GM23338 (cell line): Measurements from ENCODE around the gene TRAF3IP1. TPM values are rescaled to one million over a fixed set of nuclear protein-coding genes. Genes with fewer than 3 reads are reported as not detected.

Experiments
- ATAC-seq: fragments of 200-7000 bp; cut with Tn5 transposase; 3 replicates; pipeline ENCODE4 v1.9.1; 2020
- DNase-seq: peaks from one replicate; pipeline ENCODE4 v3.0.0-alpha.2; 2015; ENCODE audit warnings: low spot score
- H2AFZ ChIP-seq: fragments of 200-600 bp; sonication (generic); 2 replicates; pipeline ENCODE4 v1.8.0; 2016; ENCODE audit warnings: antibody characterized with exemption, mild to moderate bottlenecking, moderate library complexity
- H3F3A ChIP-seq: fragments of 200-600 bp; sonication (generic); replicated peaks from 2 replicates; pipeline ENCODE4 v1.8.0; 2017; ENCODE audit warnings: antibody characterized with exemption, mixed run types, low read depth
- H3K27ac ChIP-seq: fragments of 200-600 bp; sonication (generic); 2 replicates; pipeline ENCODE4 v1.6.1; 2016; ENCODE audit warnings: low read depth
- H3K27me3 ChIP-seq: fragments of 200-600 bp; sonication (generic); 2 replicates; pipeline ENCODE4 v1.8.0; 2016; ENCODE audit warnings: mild to moderate bottlenecking, mixed run types, moderate library complexity; ENCODE audit not compliant: insufficient read depth
- H3K36me3 ChIP-seq: fragments of 200-600 bp; sonication (generic); 2 replicates; pipeline ENCODE4 v1.8.0; 2016; ENCODE audit warnings: mild to moderate bottlenecking; ENCODE audit not compliant: insufficient read depth
- H3K4me1 ChIP-seq: fragments of 200-600 bp; sonication (generic); 2 replicates; pipeline ENCODE4 v1.8.0; 2016; ENCODE audit warnings: mild to moderate bottlenecking, moderate library complexity; ENCODE audit not compliant: insufficient read depth
- H3K4me2 ChIP-seq: fragments of 200-600 bp; sonication (generic); 2 replicates; pipeline ENCODE4 v1.7.1; 2017; ENCODE audit warnings: mixed run types
- H3K4me3 ChIP-seq: fragments of 200-600 bp; sonication (generic); 2 replicates; pipeline ENCODE4 v1.6.1; 2016; ENCODE audit warnings: mixed run types
- H3K79me2 ChIP-seq: fragments of 200-600 bp; sonication (generic); replicated peaks from 2 replicates; pipeline ENCODE4 v1.8.0; 2017; ENCODE audit warnings: mild to moderate bottlenecking; ENCODE audit not compliant: insufficient read depth
- H3K9me2 ChIP-seq: fragments of 200-600 bp; sonication (generic); 2 replicates; pipeline ENCODE4 v1.8.0; 2017; ENCODE audit not compliant: insufficient read depth
- H4K20me1 ChIP-seq: fragments of 200-600 bp; sonication (generic); replicated peaks from 2 replicates; pipeline ENCODE4 v1.8.0; 2017; ENCODE audit warnings: mild to moderate bottlenecking; ENCODE audit not compliant: insufficient read depth
- H3K27ac Mint-ChIP-seq: 2 replicates; pipeline ENCODE4 v1.8.0; 2020; ENCODE audit warnings: inconsistent platforms, mild to moderate bottlenecking, moderate library complexity, mixed read lengths
- H3K27me3 Mint-ChIP-seq: 3 replicates; pipeline ENCODE4 v1.8.0; 2022; ENCODE audit warnings: low read depth, mild to moderate bottlenecking, moderate library complexity, mixed read lengths, inconsistent platforms; ENCODE audit not compliant: insufficient read depth, poor library complexity
- H3K36me3 Mint-ChIP-seq: 3 replicates; pipeline ENCODE4 v1.8.0; 2021; ENCODE audit warnings: low read depth, mild to moderate bottlenecking, inconsistent platforms, moderate library complexity, mixed read lengths
- H3K4me1 Mint-ChIP-seq: 3 replicates; pipeline ENCODE4 v1.8.0; 2020; ENCODE audit warnings: mild to moderate bottlenecking, inconsistent platforms, mixed read lengths
- H3K4me3 Mint-ChIP-seq: 3 replicates; pipeline ENCODE4 v1.8.0; 2021; ENCODE audit warnings: moderate library complexity, mild to moderate bottlenecking, inconsistent platforms, mixed read lengths
- H3K9me3 Mint-ChIP-seq: 3 replicates; pipeline ENCODE4 v1.8.0; 2020; ENCODE audit warnings: moderate library complexity, mild to moderate bottlenecking, inconsistent platforms, mixed read lengths
- CREB1 ChIP-seq: fragments of 250-450 bp; sonication (Bioruptor Pico); IDR thresholded peaks from 2 replicates; pipeline ENCODE4 v1.5.0; 2020; ENCODE audit warnings: low read depth, mild to moderate bottlenecking, moderate library complexity
- EZH2 ChIP-seq: fragments of 200-600 bp; sonication (generic); IDR thresholded peaks from one replicate; pipeline ENCODE4 v1.8.0; 2017; ENCODE audit warnings: antibody characterized with exemption, mild to moderate bottlenecking, low read depth; ENCODE audit not compliant: unreplicated experiment
- EZH2phosphoT487 ChIP-seq: fragments of 200-600 bp; sonication (generic); IDR thresholded peaks from one replicate; pipeline ENCODE4 v1.8.1; 2018; ENCODE audit warnings: antibody characterized with exemption; ENCODE audit not compliant: unreplicated experiment
- JUNB ChIP-seq: IDR thresholded peaks from one replicate; pipeline ENCODE4 v1.6.1; 2016; ENCODE audit warnings: antibody characterized with exemption; ENCODE audit not compliant: unreplicated experiment
- NANOG ChIP-seq: IDR thresholded peaks from 2 replicates; pipeline ENCODE4 v1.6.1; 2016; ENCODE audit warnings: antibody characterized with exemption, borderline replicate concordance
- POLR2AphosphoS5 ChIP-seq: IDR thresholded peaks from 2 replicates; pipeline ENCODE4 v1.6.1; 2016; ENCODE audit warnings: antibody characterized with exemption, low read depth
- STAT1 ChIP-seq: IDR thresholded peaks from one replicate; pipeline ENCODE4 v1.6.1; 2016; ENCODE audit warnings: antibody characterized with exemption; ENCODE audit not compliant: unreplicated experiment
- ZNF114 ChIP-seq: fragments of 250-450 bp; sonication (Bioruptor Pico); IDR thresholded peaks from 2 replicates; pipeline ENCODE4 v1.5.0; 2020; ENCODE audit warnings: mild to moderate bottlenecking, moderate library complexity
- ZNF331 ChIP-seq: fragments of 250-450 bp; sonication (Bioruptor Pico); IDR thresholded peaks from 2 replicates; pipeline ENCODE4 v1.5.0; 2020; ENCODE audit warnings: low read depth, mild to moderate bottlenecking, moderate library complexity
- polyA plus RNA-seq: library from polyadenylated mRNA; unstranded; fragments of >200 nt; fragmentation: Nextera tagmentation; extraction: Ambion mirVana; gene quantifications from 2 replicates; pipeline ENCODE4 v1.2.1, GENCODE V29; 2016
- total RNA-seq: library from RNA; depleted of rRNA; stranded (reverse); fragments of >200 nt; shearing (Covaris generic); gene quantifications from 2 replicates; pipeline ENCODE4 v1.2.3, GENCODE V29; 2014
- TF ChIP-seq, protein P1 (sequence below): IDR thresholded peaks from one replicate; pipeline ENCODE4 v1.6.1; 2018; ENCODE audit warnings: antibody characterized with exemption; ENCODE audit not compliant: unreplicated experiment
- TF ChIP-seq, protein P2 (sequence below): IDR thresholded peaks from 2 replicates; pipeline ENCODE4 v1.6.1; 2016; ENCODE audit warnings: antibody characterized with exemption
- TF ChIP-seq, protein P3 (sequence below): fragments of 250-450 bp; sonication (Bioruptor Pico); IDR thresholded peaks from 2 replicates; pipeline ENCODE4 v1.5.0; 2020; ENCODE audit warnings: mild to moderate bottlenecking, moderate library complexity
- TF ChIP-seq, protein P4 (sequence below), 2 experiments: fragments of 200-600 bp in 1 of 2; sonication (generic) in 1 of 2; conservative IDR thresholded peaks; 2 replicates each; pipeline versions ENCODE4 v1.5.1 to v1.6.1; 2016 to 2017; ENCODE audit warnings: antibody characterized with exemption in 2 of 2, low read depth in 2 of 2, mild to moderate bottlenecking in 2 of 2, moderate library complexity in 1 of 2

TRAF3IP1 gene
- total and polyA plus RNA-seq, 2 experiments from 2014 or later: 12.5 to 20.7 TPM

DNA sequence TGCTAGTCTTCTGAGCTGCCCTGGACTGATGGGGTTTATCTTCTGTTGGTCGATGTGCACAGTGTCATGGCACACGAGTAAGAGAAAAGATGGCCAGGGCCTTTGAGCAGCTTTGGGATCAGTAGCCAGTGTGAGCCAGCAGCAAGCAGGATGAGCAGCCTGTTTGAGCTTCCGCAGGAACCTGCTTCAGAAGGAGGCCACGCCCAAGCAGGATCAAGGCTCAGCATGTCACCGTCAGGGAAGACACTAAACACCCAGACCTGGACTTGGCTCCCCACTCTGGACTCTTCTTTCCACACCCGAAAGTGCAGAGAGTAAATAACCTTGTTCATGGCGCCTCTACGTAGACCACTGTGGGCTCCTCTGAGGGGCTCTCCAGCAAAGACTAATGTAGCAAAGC, 81.2 kb downstream of the TRAF3IP1 start:
- no peak overlapping the region for H3K4me2 ChIP-seq
- no peak overlapping the region for H3K27ac Mint-ChIP-seq
- H3K4me1 ChIP-seq: no peaks in the 10 kb centered on the region
- H4K20me1 ChIP-seq: no peaks in the 10 kb centered on the region
- TF ChIP-seq, protein P1, sequence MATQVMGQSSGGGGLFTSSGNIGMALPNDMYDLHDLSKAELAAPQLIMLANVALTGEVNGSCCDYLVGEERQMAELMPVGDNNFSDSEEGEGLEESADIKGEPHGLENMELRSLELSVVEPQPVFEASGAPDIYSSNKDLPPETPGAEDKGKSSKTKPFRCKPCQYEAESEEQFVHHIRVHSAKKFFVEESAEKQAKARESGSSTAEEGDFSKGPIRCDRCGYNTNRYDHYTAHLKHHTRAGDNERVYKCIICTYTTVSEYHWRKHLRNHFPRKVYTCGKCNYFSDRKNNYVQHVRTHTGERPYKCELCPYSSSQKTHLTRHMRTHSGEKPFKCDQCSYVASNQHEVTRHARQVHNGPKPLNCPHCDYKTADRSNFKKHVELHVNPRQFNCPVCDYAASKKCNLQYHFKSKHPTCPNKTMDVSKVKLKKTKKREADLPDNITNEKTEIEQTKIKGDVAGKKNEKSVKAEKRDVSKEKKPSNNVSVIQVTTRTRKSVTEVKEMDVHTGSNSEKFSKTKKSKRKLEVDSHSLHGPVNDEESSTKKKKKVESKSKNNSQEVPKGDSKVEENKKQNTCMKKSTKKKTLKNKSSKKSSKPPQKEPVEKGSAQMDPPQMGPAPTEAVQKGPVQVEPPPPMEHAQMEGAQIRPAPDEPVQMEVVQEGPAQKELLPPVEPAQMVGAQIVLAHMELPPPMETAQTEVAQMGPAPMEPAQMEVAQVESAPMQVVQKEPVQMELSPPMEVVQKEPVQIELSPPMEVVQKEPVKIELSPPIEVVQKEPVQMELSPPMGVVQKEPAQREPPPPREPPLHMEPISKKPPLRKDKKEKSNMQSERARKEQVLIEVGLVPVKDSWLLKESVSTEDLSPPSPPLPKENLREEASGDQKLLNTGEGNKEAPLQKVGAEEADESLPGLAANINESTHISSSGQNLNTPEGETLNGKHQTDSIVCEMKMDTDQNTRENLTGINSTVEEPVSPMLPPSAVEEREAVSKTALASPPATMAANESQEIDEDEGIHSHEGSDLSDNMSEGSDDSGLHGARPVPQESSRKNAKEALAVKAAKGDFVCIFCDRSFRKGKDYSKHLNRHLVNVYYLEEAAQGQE: no peak
- TF ChIP-seq JUNB (no peak), NANOG (no peak), CREB1 (CRISPR knock-in tag) (no peak), EZH2 (no peak), STAT1 (no peak), POLR2AphosphoS5 (no peak), EZH2phosphoT487 (no peak), ZNF331 (CRISPR knock-in tag) (no peak), ZNF114 (CRISPR knock-in tag) (no peak)
- TF ChIP-seq, protein P2, sequence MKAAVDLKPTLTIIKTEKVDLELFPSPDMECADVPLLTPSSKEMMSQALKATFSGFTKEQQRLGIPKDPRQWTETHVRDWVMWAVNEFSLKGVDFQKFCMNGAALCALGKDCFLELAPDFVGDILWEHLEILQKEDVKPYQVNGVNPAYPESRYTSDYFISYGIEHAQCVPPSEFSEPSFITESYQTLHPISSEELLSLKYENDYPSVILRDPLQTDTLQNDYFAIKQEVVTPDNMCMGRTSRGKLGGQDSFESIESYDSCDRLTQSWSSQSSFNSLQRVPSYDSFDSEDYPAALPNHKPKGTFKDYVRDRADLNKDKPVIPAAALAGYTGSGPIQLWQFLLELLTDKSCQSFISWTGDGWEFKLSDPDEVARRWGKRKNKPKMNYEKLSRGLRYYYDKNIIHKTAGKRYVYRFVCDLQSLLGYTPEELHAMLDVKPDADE: no peak
- TF ChIP-seq, protein P3, sequence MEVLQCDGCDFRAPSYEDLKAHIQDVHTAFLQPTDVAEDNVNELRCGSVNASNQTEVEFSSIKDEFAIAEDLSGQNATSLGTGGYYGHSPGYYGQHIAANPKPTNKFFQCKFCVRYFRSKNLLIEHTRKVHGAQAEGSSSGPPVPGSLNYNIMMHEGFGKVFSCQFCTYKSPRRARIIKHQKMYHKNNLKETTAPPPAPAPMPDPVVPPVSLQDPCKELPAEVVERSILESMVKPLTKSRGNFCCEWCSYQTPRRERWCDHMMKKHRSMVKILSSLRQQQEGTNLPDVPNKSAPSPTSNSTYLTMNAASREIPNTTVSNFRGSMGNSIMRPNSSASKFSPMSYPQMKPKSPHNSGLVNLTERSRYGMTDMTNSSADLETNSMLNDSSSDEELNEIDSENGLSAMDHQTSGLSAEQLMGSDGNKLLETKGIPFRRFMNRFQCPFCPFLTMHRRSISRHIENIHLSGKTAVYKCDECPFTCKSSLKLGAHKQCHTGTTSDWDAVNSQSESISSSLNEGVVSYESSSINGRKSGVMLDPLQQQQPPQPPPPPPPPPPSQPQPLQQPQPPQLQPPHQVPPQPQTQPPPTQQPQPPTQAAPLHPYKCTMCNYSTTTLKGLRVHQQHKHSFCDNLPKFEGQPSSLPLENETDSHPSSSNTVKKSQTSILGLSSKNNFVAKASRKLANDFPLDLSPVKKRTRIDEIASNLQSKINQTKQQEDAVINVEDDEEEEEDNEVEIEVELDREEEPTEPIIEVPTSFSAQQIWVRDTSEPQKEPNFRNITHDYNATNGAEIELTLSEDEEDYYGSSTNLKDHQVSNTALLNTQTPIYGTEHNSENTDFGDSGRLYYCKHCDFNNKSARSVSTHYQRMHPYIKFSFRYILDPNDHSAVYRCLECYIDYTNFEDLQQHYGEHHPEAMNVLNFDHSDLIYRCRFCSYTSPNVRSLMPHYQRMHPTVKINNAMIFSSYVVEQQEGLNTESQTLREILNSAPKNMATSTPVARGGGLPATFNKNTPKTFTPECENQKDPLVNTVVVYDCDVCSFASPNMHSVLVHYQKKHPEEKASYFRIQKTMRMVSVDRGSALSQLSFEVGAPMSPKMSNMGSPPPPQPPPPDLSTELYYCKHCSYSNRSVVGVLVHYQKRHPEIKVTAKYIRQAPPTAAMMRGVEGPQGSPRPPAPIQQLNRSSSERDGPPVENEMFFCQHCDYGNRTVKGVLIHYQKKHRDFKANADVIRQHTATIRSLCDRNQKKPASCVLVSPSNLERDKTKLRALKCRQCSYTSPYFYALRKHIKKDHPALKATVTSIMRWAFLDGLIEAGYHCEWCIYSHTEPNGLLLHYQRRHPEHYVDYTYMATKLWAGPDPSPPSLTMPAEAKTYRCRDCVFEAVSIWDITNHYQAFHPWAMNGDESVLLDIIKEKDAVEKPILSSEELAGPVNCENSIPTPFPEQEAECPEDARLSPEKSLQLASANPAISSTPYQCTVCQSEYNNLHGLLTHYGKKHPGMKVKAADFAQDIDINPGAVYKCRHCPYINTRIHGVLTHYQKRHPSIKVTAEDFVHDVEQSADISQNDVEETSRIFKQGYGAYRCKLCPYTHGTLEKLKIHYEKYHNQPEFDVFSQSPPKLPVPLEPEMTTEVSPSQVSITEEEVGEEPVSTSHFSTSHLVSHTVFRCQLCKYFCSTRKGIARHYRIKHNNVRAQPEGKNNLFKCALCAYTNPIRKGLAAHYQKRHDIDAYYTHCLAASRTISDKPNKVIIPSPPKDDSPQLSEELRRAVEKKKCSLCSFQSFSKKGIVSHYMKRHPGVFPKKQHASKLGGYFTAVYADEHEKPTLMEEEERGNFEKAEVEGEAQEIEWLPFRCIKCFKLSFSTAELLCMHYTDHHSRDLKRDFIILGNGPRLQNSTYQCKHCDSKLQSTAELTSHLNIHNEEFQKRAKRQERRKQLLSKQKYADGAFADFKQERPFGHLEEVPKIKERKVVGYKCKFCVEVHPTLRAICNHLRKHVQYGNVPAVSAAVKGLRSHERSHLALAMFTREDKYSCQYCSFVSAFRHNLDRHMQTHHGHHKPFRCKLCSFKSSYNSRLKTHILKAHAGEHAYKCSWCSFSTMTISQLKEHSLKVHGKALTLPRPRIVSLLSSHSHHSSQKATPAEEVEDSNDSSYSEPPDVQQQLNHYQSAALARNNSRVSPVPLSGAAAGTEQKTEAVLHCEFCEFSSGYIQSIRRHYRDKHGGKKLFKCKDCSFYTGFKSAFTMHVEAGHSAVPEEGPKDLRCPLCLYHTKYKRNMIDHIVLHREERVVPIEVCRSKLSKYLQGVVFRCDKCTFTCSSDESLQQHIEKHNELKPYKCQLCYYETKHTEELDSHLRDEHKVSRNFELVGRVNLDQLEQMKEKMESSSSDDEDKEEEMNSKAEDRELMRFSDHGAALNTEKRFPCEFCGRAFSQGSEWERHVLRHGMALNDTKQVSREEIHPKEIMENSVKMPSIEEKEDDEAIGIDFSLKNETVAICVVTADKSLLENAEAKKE (CRISPR knock-in tag): no peak
- TF ChIP-seq, protein P4, sequence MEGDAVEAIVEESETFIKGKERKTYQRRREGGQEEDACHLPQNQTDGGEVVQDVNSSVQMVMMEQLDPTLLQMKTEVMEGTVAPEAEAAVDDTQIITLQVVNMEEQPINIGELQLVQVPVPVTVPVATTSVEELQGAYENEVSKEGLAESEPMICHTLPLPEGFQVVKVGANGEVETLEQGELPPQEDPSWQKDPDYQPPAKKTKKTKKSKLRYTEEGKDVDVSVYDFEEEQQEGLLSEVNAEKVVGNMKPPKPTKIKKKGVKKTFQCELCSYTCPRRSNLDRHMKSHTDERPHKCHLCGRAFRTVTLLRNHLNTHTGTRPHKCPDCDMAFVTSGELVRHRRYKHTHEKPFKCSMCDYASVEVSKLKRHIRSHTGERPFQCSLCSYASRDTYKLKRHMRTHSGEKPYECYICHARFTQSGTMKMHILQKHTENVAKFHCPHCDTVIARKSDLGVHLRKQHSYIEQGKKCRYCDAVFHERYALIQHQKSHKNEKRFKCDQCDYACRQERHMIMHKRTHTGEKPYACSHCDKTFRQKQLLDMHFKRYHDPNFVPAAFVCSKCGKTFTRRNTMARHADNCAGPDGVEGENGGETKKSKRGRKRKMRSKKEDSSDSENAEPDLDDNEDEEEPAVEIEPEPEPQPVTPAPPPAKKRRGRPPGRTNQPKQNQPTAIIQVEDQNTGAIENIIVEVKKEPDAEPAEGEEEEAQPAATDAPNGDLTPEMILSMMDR (conservative IDR thresholded peaks at IDR 0.05; ENCODE audit: low read depth in 2 of 2): no peak
- H3K4me3 ChIP-seq: no peak overlapping the region
- DNase-seq (no peak), ATAC-seq (no peak)
- no peak overlapping the region for H3K4me3 Mint-ChIP-seq
- H3K4me1 Mint-ChIP-seq: peaks cover 14% of the 10 kb centered on the region
- no peaks in the 10 kb centered on the region for H3K79me2 ChIP-seq
- H3K9me2 ChIP-seq: no peaks in the 10 kb centered on the region
- no peaks in the 10 kb centered on the region for H3K36me3 Mint-ChIP-seq
- H3K9me3 Mint-ChIP-seq: no peaks in the 10 kb centered on the region
- no peak overlapping the region for H3K27ac ChIP-seq
- no peaks in the 10 kb centered on the region for H3F3A ChIP-seq
- no peaks in the 10 kb centered on the region for H3K36me3 ChIP-seq
- no peaks in the 10 kb centered on the region for H3K27me3 ChIP-seq
- H3K27me3 Mint-ChIP-seq: peaks cover 2% of the 10 kb centered on the region
- H2AFZ ChIP-seq: no peak overlapping the region
